B cell (primary cell): ENCODE data around the gene FILIP1. TPM values are rescaled to one million over a fixed set of nuclear protein-coding genes. Genes with fewer than 3 reads are reported as not detected.

Source experiments
- ATAC-seq: fragments of 200-7000 bp; cut with Tn5 transposase; one replicate; pipeline ENCODE4 v1.10.0; 2021; ENCODE audit warnings: low read depth, mild to moderate bottlenecking, moderate number of reproducible peaks, moderate library complexity
- CTCF ChIA-PET: fragments of 350-600 bp; sonication (Branson Sonifier 250); formaldehyde crosslinking; loops from one replicate; lab custom pipeline; 2021; ENCODE audit warnings: antibody characterized with exemption, inconsistent platforms; lab: Charles Lee
- POLR2A ChIA-PET: fragments of 350-600 bp; sonication (Branson Sonifier 250); formaldehyde crosslinking; loops from one replicate; lab custom pipeline; 2021; ENCODE audit warnings: antibody characterized with exemption; lab: Charles Lee
- DNase-seq: peaks from one replicate; pipeline ENCODE4 v3.0.0; 2013
- H2AFZ ChIP-seq: 2 replicates; pipeline ENCODE4 v1.6.1; 2012; ENCODE audit warnings: mild to moderate bottlenecking, low read depth, low read length; ENCODE audit not compliant: insufficient read depth, poor library complexity, severe bottlenecking
- H3K27ac ChIP-seq, 2 donors: 1 replicate in 1 of 2; 2 replicates in 1 of 2; pipeline ENCODE4 v1.5.1; 2012 to 2013; ENCODE audit warnings: low read length in 2 of 2, mild to moderate bottlenecking in 2 of 2, moderate library complexity in 1 of 2
- H3K27me3 ChIP-seq, 4 experiments: fragments of 200-600 bp in 1 of 4; sonication (generic) in 1 of 4; replicated peaks in 1 of 4; 1 replicate in 2 of 4; 2 replicates in 2 of 4; pipeline versions ENCODE4 v1.6.1 to v1.7.0; 2013 to 2016; ENCODE audit warnings: low read length in 3 of 4, mild to moderate bottlenecking in 2 of 4, mixed read lengths in 1 of 4, moderate library complexity in 1 of 4; ENCODE audit not compliant: insufficient read depth in 4 of 4, control insufficient read depth in 3 of 4; ENCODE audit errors: control extremely low read depth in 1 of 4
- H3K36me3 ChIP-seq, 2 experiments: replicated peaks in 1 of 2; 1 replicate in 1 of 2; 2 replicates in 1 of 2; pipeline versions ENCODE4 v1.6.1 to v1.7.1; 2013; ENCODE audit warnings: low read length in 1 of 2; ENCODE audit not compliant: insufficient read depth in 2 of 2, control insufficient read depth in 1 of 2; ENCODE audit errors: control extremely low read depth in 1 of 2, extremely low read depth in 1 of 2
- H3K4me1 ChIP-seq, 2 donors: fragments of 200-600 bp in 1 of 2; sonication (generic) in 1 of 2; 1 replicate in 1 of 2; 2 replicates in 1 of 2; pipeline versions ENCODE4 v1.5.1 to v1.6.1; 2013 to 2017; ENCODE audit warnings: low read length in 2 of 2; ENCODE audit not compliant: control insufficient read depth in 2 of 2, insufficient read depth in 2 of 2
- H3K4me2 ChIP-seq: replicated peaks from 2 replicates; pipeline ENCODE3; 2012; ENCODE audit warnings: mild to moderate bottlenecking, low read depth, low read length; ENCODE audit not compliant: poor library complexity, severe bottlenecking
- H3K4me3 ChIP-seq, 5 experiments: fragments of 200-600 bp in 1 of 5; sonication (generic) in 1 of 5; 1 replicate in 3 of 5; 2 replicates in 2 of 5; pipeline versions ENCODE4 v1.5.1 to v1.7.0; 2011 to 2016; ENCODE audit warnings: low read length in 4 of 5, mild to moderate bottlenecking in 4 of 5, low read depth in 2 of 5, control low read depth in 1 of 5, moderate library complexity in 1 of 5; ENCODE audit not compliant: insufficient read depth in 1 of 5; ENCODE audit errors: control extremely low read depth in 1 of 5, extremely low read depth in 1 of 5
- H3K79me2 ChIP-seq: fragments of 200-600 bp; sonication (generic); one replicate; pipeline ENCODE4 v1.6.0; 2016; ENCODE audit warnings: low read length; ENCODE audit not compliant: control insufficient read depth, insufficient read depth
- H3K9ac ChIP-seq: fragments of 200-600 bp; sonication (generic); 2 replicates; pipeline ENCODE4 v1.6.1; 2017; ENCODE audit warnings: mild to moderate bottlenecking, low read length, moderate library complexity
- H3K9me3 ChIP-seq, 3 donors: one replicate each; pipeline versions ENCODE4 v1.6.1 to v1.7.1; 2013; ENCODE audit warnings: low read length in 2 of 3; ENCODE audit not compliant: control insufficient read depth in 2 of 3, insufficient read depth in 1 of 3; ENCODE audit errors: control extremely low read depth in 1 of 3
- H4K20me1 ChIP-seq: 2 replicates; pipeline ENCODE4 v1.6.0; 2012; ENCODE audit warnings: mild to moderate bottlenecking, low read length; ENCODE audit not compliant: insufficient read depth, control insufficient read depth, poor library complexity, severe bottlenecking
- H3K27ac Mint-ChIP-seq: one replicate; pipeline ENCODE4 v1.8.0; 2021; ENCODE audit warnings: mixed read lengths
- H3K27me3 Mint-ChIP-seq: one replicate; pipeline ENCODE4 v1.8.0; 2021; ENCODE audit warnings: mixed read lengths
- H3K4me1 Mint-ChIP-seq: one replicate; pipeline ENCODE4 v1.8.0; 2021; ENCODE audit warnings: mixed read lengths
- H3K4me3 Mint-ChIP-seq: one replicate; pipeline ENCODE4 v1.8.0; 2021; ENCODE audit warnings: mixed read lengths
- H3K9me3 Mint-ChIP-seq: one replicate; pipeline ENCODE4 v1.8.0; 2022; ENCODE audit warnings: mixed read lengths; ENCODE audit not compliant: insufficient read depth
- CTCF ChIP-seq: fragments of 200-600 bp; IDR thresholded peaks from one replicate; pipeline ENCODE4 v1.8.0; 2022; ENCODE audit warnings: antibody characterized with exemption, mild to moderate bottlenecking
- EZH2 ChIP-seq: IDR thresholded peaks from 2 replicates; pipeline ENCODE4 v1.6.1; 2012; ENCODE audit warnings: borderline replicate concordance, low read depth, mild to moderate bottlenecking, moderate library complexity, low read length; ENCODE audit not compliant: insufficient read depth, poor library complexity, severe bottlenecking
- WGBS: methylation state at CpG from one replicate; pipeline ENCODE4 v1.1.5; 2013; ENCODE audit warnings: missing lambda C conversion rate; ENCODE audit not compliant: insufficient coverage; 5-methylcytosine and 5-hydroxymethylcytosine counted together
- intact Hi-C: fragments of 100-400 bp; cut with micrococcal nuclease; formaldehyde crosslinking; loops from one replicate; pipeline ENCODE4 v1.10.0; 2022
- polyA plus RNA-seq: library from polyadenylated mRNA; depleted of rRNA; stranded (reverse); fragments of >200 nt; gene quantifications from 2 replicates; pipeline ENCODE4 v1.2.3, GENCODE V29; 2012
- total RNA-seq, 2 donors: library from RNA; stranded (reverse); fragments of 120-200 nt in 1 of 2; gene quantifications; 1 replicate in 1 of 2; 2 replicates in 1 of 2; pipeline versions ENCODE4 v1.2.3 to v1.2.4, GENCODE V29; 2013 to 2022

Gene FILIP1
- total and polyA plus RNA-seq, 2 donors (not counting 1 experiment from before 2014, with no cell fraction given) = not detected

- peaks cover 45% of the 10 kb centered on the region for H3K27me3 Mint-ChIP-seq
- H3K9ac ChIP-seq = no peak overlapping the region
- CTCF ChIA-PET = no interaction called here
- DNase-seq (no peak), ATAC-seq (no peak)
- no peaks in the 10 kb centered on the region for H3K36me3 ChIP-seq
- POLR2A ChIA-PET = no interaction called here
- H3K79me2 ChIP-seq = no peaks in the 10 kb centered on the region
- no peaks in the 10 kb centered on the region for H4K20me1 ChIP-seq
- H3K4me3 ChIP-seq = no peak overlapping the region
- H3K9me3 Mint-ChIP-seq = no peaks in the 10 kb centered on the region
- TF ChIP-seq CTCF (no peak), EZH2 (no peak)
- no peaks in the 10 kb centered on the region for H3K4me1 ChIP-seq
- intact Hi-C loops = no loop called here
- H3K4me3 Mint-ChIP-seq = no peak overlapping the region
- no peak overlapping the region for H3K27ac Mint-ChIP-seq
- H3K4me2 ChIP-seq = no peak overlapping the region
- no CpG with 5 or more reads among the region's 1 CpG for WGBS
- H3K27me3 ChIP-seq = peaks cover 0 to 11% (median 1%) of the 10 kb centered on the region in 4 experiments
- H3K4me1 Mint-ChIP-seq = no peaks in the 10 kb centered on the region
- no peaks in the 10 kb centered on the region for H3K9me3 ChIP-seq
- no peak overlapping the region for H3K27ac ChIP-seq
- H2AFZ ChIP-seq = no peak overlapping the region
Measured at GRCh38 chr6:75531174-75531573, 37.6 kb upstream of the FILIP1 start.

GRCh38 chr6:75530696-75531095 lies 37.1 kb upstream of the FILIP1 start:
- no peak overlapping the region for H3K27ac ChIP-seq
- DNase-seq (no peak), ATAC-seq (no peak)
- H3K4me3 ChIP-seq = no peak overlapping the region
- H3K4me1 ChIP-seq = no peaks in the 10 kb centered on the region
- ChIA-PET POLR2A (no interaction called here), CTCF (no interaction called here)
- no peaks in the 10 kb centered on the region for H3K36me3 ChIP-seq
- H3K9ac ChIP-seq = no peak overlapping the region
- peaks cover 0 to 11% (median 1%) of the 10 kb centered on the region in 4 experiments for H3K27me3 ChIP-seq
- WGBS = no CpG with 5 or more reads among the region's 4 CpGs
- Mint-ChIP-seq H3K4me1 (no peaks in the 10 kb centered on the region), H3K9me3 (no peaks in the 10 kb centered on the region), H3K4me3 (no peak overlapping the region), H3K27me3 (peaks cover 45% of the 10 kb centered on the region), H3K27ac (no peak overlapping the region)
- intact Hi-C loops = no loop called here
- no peaks in the 10 kb centered on the region for H3K9me3 ChIP-seq
- H2AFZ ChIP-seq = no peak overlapping the region
- H4K20me1 ChIP-seq = no peaks in the 10 kb centered on the region
- TF ChIP-seq CTCF = no peak
- no peak for TF ChIP-seq EZH2
- H3K79me2 ChIP-seq = no peaks in the 10 kb centered on the region
- H3K4me2 ChIP-seq = no peak overlapping the region
